Thymus (tissue), 11 donors: ENCODE measurements around the gene BCAR3. TPM values are rescaled to one million over a fixed set of nuclear protein-coding genes. Genes with fewer than 3 reads are reported as not detected.

ENCODE experiments used
- DNase-seq, 9 donors: peaks; one replicate each; pipeline ENCODE4 v3.0.0-alpha.2; 2013; ENCODE audit warnings: low spot score in 9 of 9, low read depth in 6 of 9, missing footprints in 1 of 9
- H3K27ac ChIP-seq, 2 donors: one replicate each; pipeline ENCODE4 v1.5.1; 2013; ENCODE audit warnings: control low read depth in 1 of 2, low read depth in 1 of 2, low read length in 1 of 2, mild to moderate bottlenecking in 1 of 2, moderate library complexity in 1 of 2
- H3K27me3 ChIP-seq, 2 donors: one replicate each; pipeline ENCODE4 v1.5.1; 2013; ENCODE audit warnings: low read length in 1 of 2; ENCODE audit not compliant: control insufficient read depth in 2 of 2, insufficient read depth in 1 of 2
- H3K36me3 ChIP-seq, 2 donors: one replicate each; pipeline ENCODE4 v1.5.1; 2013; ENCODE audit warnings: low read length in 1 of 2, mild to moderate bottlenecking in 1 of 2, moderate library complexity in 1 of 2; ENCODE audit not compliant: control insufficient read depth in 2 of 2, insufficient read depth in 2 of 2
- H3K4me1 ChIP-seq, 2 donors: one replicate each; pipeline ENCODE4 v1.5.1; 2013; ENCODE audit warnings: low read length in 2 of 2; ENCODE audit not compliant: control insufficient read depth in 2 of 2, insufficient read depth in 2 of 2
- H3K4me3 ChIP-seq, 2 donors: one replicate each; pipeline ENCODE4 v1.5.1; 2013; ENCODE audit warnings: low read length in 2 of 2, control low read depth in 1 of 2, mild to moderate bottlenecking in 1 of 2
- H3K9me3 ChIP-seq, 2 donors: one replicate each; pipeline ENCODE4 v1.5.1; 2013; ENCODE audit warnings: low read length in 1 of 2, mild to moderate bottlenecking in 1 of 2; ENCODE audit not compliant: control insufficient read depth in 2 of 2, insufficient read depth in 1 of 2
- WGBS: extraction: QIAGEN DNeasy Blood & Tissue Kit; methylation state at CpG from one replicate; pipeline ENCODE4 v1.1.7; 2013; 5-methylcytosine and 5-hydroxymethylcytosine counted together
- polyA plus RNA-seq: library from polyadenylated mRNA; stranded (reverse); fragments of 200-250 nt; gene quantifications from one replicate; pipeline ENCODE4 v1.2.3, GENCODE V29; 2013
- total RNA-seq: library from RNA; stranded (reverse); fragments of 120-200 nt; gene quantifications from one replicate; pipeline ENCODE4 v1.2.4, GENCODE V29; 2013
- donor health status: healthy.

BCAR3 gene
- total and polyA plus RNA-seq, 2 donors = 7.9 to 10.5 TPM

DNA sequence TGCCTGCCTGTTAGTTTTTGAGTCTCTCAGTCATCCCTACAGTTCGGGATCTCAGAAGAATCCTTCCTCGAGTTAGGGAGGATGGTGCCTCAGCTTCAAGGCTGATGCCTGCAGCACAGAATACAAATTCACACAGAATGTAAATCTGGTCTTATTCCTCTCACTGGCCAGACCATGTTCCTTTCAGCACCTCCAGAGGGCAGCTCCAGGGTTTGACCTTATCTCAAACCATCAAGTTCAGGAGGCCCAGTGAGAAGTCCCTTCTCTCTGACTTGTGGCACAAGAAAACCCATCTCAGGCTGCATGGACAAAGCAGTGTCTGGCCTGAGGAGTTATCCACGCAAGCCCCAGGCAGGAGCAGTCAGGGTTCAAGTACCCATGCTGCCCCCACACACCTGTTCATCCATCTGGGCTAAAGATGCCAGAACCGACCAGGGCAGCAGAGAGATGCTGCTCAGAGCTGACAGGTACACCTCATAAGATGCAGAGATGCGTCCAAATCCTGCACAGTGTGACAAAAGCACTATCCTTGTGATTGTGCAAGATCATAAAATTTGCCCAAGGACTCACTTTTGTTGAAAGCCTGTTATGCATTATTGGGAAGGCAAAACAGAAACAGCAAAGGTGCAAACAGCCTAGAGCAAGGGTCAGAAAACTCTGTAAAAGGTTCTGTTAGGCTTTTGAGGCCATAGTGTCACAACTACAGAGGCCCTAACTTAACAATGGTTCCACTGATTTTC lies 49.8 kb downstream of the BCAR3 start:
- DNase-seq = no peak
- no peaks in the 10 kb centered on the region for H3K4me1 ChIP-seq
- peaks cover 0 to 3% of the 10 kb centered on the region in 2 donors for H3K9me3 ChIP-seq
- no peak overlapping the region for H3K27ac ChIP-seq
- WGBS = 97% methylated on average over 5 of the region's 5 CpGs
- no peaks in the 10 kb centered on the region for H3K27me3 ChIP-seq
- no peaks in the 10 kb centered on the region for H3K36me3 ChIP-seq
- no peak overlapping the region for H3K4me3 ChIP-seq

DNA sequence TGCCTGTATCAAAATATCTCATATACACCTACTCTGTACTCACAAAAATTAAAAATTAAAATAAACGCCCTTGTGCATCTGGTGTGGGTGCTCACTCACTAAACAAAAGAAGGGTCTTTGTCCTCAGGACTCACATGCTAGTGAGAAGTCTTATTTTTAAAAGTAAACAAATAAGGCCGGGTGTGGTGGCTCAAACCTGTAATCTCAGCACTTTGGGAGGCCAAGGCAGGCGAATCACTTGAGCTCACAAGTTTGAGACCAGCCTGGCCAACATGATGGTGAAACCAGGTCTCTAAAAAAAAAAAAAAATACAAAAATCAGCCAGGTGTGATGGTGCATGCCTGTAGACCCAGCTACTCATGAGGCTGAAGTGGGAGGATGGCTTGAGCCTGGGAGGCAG lies 51.5 kb downstream of the BCAR3 start:
- H3K4me3 ChIP-seq = no peak overlapping the region
- DNase-seq = no peak
- no peak overlapping the region for H3K27ac ChIP-seq
- WGBS = 96% methylated on average over 3 of the region's 3 CpGs
- H3K9me3 ChIP-seq = no peaks in the 10 kb centered on the region
- H3K4me1 ChIP-seq = no peaks in the 10 kb centered on the region
- H3K27me3 ChIP-seq = no peaks in the 10 kb centered on the region
- no peaks in the 10 kb centered on the region for H3K36me3 ChIP-seq

DNA sequence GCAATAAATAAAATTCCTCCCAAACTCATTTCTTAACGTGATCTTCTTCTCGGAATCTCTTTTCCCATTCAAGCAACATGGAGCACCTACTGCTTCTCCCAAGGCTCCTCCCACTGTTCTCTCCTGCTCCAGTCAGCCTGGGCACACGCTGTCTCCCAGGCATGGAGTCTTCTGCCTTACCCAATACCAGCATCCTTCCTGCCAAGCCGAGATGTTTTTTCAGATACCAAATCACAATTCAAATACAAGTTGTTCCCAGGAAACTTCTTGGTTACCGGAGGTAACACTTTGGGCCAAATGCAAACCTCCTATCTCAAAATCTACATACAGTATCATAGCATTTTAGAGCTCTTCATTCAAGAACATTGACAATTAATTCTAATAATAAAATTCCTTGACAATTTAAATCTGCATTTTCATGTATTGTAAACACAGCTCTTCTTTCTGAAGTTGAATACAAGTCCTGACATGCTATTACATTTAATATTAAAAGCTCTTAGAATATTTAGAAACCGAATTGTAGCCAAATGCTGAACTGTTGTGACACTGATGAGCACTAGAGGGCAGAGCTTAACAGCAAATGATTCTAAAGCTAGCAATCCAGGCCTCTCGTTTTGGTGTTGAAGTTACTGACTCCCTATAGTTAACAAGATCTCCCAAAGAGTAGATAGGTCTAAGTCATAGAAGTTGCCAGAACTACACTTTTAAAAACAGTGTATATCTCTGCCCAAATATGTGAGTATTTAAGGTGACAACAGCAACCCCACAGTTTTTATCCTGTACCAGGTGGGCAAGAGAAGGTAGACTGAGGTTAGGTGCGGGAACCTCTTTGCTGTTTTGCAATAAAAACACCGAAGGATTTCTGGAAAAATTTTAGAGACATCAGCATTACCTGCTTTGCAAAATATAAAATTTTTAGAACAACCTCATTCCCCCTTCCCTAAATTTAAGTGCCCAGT lies 52.3 kb downstream of the BCAR3 start:
- no peak overlapping the region for H3K4me3 ChIP-seq
- peak; percentile 18 to 81 (median 51) for DNase-seq
- H3K27me3 ChIP-seq = no peaks in the 10 kb centered on the region
- no peaks in the 10 kb centered on the region for H3K4me1 ChIP-seq
- WGBS = 69% methylated on average over 9 of the region's 9 CpGs
- H3K27ac ChIP-seq = no peak overlapping the region
- no peaks in the 10 kb centered on the region for H3K9me3 ChIP-seq
- H3K36me3 ChIP-seq = no peaks in the 10 kb centered on the region

DNA sequence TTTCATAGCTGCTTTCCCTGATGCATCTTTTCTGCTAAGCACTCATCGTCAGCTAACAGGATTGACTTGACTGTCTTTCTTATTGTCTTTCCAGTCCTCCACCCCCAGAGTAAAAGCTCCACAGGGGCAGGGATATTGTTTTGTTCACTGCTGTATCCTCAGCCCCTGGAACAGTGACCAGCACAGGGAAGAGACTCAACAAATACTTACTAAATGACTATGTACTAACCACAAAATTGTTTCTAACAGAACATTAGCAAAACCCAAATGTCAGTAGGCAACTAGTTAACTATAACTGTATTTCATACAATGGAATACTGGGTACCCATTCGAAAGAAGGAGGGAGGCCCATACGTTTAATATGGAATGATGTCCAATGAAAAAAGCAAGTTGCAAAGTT lies 53.0 kb downstream of the BCAR3 start:
- DNase-seq = no peak
- no peak overlapping the region for H3K27ac ChIP-seq

DNA sequence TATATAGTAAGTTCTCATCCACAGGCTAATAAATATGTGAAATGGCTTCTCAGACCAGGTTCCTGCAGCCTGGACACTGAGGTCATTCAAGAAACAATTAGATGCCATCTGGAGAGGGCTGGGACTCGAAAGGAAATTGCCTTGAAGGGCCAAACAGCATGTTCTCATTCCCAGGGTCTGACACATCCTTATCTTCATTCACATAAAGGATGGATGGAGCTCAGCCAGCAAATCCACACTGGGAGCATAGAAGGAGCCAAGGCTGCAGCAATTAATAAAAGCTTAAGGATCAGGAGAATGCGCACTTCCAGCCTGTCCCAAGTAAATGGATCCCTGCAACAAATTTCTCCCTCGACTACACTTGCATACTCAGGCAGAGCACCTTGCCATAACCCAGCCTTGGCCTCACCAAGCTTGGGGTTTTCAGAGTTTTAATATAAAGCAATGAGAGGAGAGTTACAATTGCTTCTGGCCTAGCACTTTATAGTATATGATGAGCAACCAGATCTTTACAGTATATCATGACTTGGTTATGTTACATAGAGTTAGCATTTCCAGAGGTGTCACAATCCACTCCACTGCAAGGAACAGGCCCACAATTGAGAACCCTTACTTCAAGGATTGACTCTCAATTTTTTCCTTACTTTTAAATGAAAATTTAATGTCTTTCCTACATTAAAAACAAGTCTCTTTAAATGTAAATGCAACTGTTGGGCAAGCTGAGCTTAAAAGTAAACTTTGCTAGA lies 55.9 kb downstream of the BCAR3 start:
- H3K9me3 ChIP-seq = no peaks in the 10 kb centered on the region
- no peaks in the 10 kb centered on the region for H3K4me1 ChIP-seq
- H3K4me3 ChIP-seq = no peak overlapping the region
- H3K27me3 ChIP-seq = no peaks in the 10 kb centered on the region
- H3K36me3 ChIP-seq = no peaks in the 10 kb centered on the region
- no peak overlapping the region for H3K27ac ChIP-seq
- DNase-seq = no peak
- 95% methylated on average over 3 of the region's 3 CpGs for WGBS

More for the DNA sequence above, 53.0 kb downstream of the BCAR3 start:
- WGBS = 95% methylated on average over 3 of the region's 3 CpGs
- H3K9me3 ChIP-seq = no peaks in the 10 kb centered on the region
- no peaks in the 10 kb centered on the region for H3K4me1 ChIP-seq
- H3K4me3 ChIP-seq = no peak overlapping the region
- no peaks in the 10 kb centered on the region for H3K27me3 ChIP-seq
- no peaks in the 10 kb centered on the region for H3K36me3 ChIP-seq

DNA sequence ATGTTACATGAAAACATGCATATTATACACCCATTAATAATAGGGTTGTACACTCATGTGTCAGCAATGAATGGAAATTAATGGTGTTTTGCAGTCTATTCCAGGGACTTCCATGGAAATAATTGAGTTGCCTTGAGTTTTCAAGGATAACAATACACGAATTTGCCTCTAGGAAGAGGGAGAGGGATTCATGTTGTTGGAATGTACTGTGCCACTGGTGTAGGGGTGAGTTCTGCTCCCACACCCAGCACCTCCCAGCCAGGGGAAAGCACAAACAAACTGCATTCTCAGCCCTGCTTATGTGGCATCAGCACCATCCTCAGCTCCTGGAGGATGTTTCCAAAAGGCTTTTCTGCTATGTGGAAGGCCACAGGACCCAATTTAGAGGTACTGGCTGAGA lies 57.8 kb downstream of the BCAR3 start:
- WGBS = 85% methylated on average over 1 of the region's 1 CpG
- Histone ChIP-seq H3K27ac (no peak overlapping the region), H3K36me3 (no peaks in the 10 kb centered on the region), H3K9me3 (no peaks in the 10 kb centered on the region), H3K4me3 (no peak overlapping the region), H3K27me3 (no peaks in the 10 kb centered on the region), H3K4me1 (no peaks in the 10 kb centered on the region)
- DNase-seq = no peak

DNA sequence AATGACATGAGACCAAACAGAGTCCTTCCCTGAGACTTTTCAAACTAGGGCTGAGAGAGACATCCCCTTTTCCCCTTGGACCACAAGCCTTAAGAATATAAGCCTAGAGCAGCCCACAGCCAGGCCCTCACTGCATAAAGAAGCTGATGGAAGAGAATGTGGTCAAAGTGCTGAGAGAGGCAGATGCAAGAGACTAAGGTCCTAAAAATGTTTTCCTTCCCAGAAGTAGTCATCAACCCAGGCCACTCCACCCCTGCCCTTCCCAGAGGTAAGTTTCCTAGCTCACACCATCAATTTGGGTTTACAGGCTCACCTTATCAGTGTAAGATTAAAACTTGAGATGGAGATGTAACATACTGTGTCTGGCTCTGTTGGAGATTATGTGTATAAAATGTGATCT lies 58.2 kb downstream of the BCAR3 start:
- DNase-seq = no peak
- H3K27ac ChIP-seq = no peak overlapping the region
- H3K9me3 ChIP-seq = no peaks in the 10 kb centered on the region
- no peaks in the 10 kb centered on the region for H3K27me3 ChIP-seq
- no peaks in the 10 kb centered on the region for H3K36me3 ChIP-seq
- H3K4me3 ChIP-seq = no peak overlapping the region
- H3K4me1 ChIP-seq = no peaks in the 10 kb centered on the region

DNA sequence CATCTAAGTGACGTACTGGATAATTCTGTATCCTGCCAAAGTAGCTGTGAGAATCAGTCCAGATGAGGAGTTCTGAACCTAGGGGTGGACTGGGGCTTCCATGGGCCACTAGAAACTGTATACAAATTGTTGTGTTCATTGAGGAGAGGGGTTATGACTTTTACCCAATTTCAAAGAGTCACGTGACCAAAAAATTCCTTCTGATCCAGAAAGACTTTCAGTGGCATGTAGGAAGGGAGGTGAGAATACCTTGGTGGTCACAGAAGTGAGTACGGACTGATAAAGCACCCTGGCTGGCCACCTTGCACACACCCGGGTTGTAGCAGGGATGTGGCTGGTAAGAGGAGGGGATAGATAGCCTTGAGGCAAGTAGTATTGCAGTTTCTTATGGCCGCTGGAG lies 60.4 kb downstream of the BCAR3 start:
- H3K9me3 ChIP-seq = no peaks in the 10 kb centered on the region
- DNase-seq = no peak
- H3K27ac ChIP-seq = no peak overlapping the region
- 97% methylated on average over 5 of the region's 5 CpGs for WGBS
- H3K4me3 ChIP-seq = no peak overlapping the region
- H3K27me3 ChIP-seq = no peaks in the 10 kb centered on the region
- peaks cover 0 to 10% of the 10 kb centered on the region in 2 donors for H3K4me1 ChIP-seq
- no peaks in the 10 kb centered on the region for H3K36me3 ChIP-seq

DNA sequence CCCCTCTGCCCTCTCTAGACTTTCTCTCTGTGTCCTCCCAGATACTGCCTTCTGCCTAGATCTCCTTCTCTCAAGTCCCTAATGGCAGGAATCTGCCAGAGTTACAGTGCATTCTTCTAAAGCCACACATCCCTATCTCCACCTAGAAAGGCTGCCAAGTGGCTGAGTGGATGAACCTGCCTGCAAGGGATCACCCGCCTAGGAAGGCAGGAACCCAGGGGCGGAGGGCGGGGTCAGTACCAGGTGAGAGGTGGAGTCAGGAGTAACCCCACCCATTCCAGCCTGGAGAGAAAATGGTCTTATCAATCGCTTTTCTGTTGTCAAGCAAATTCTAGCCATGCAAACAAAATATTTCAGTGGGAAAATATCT lies 60.8 kb downstream of the BCAR3 start:
- peaks cover 0 to 10% of the 10 kb centered on the region in 2 donors for H3K4me1 ChIP-seq
- 98% methylated on average over 4 of the region's 4 CpGs for WGBS
- H3K27ac ChIP-seq = no peak overlapping the region

More for the DNA sequence above, 60.8 kb downstream of the BCAR3 start:
- no peak overlapping the region for H3K4me3 ChIP-seq
- no peak for DNase-seq
- no peaks in the 10 kb centered on the region for H3K36me3 ChIP-seq
- no peaks in the 10 kb centered on the region for H3K9me3 ChIP-seq
- H3K27me3 ChIP-seq = no peaks in the 10 kb centered on the region
